Muscle layer of duodenum (tissue), 2 donors: ENCODE data around the gene MLF2.

ENCODE experiments used
- H3K27ac ChIP-seq: one replicate; pipeline ENCODE4 v1.7.0; 2013; ENCODE audit warnings: mild to moderate bottlenecking, low read length
- H3K27me3 ChIP-seq: one replicate; pipeline ENCODE4 v1.7.0; 2013; ENCODE audit warnings: low read depth, mild to moderate bottlenecking, control low read depth, low read length
- H3K36me3 ChIP-seq, 2 donors: one replicate each; pipeline ENCODE4 v1.7.0; 2013; ENCODE audit warnings: low read length in 2 of 2, control low read depth in 1 of 2, mild to moderate bottlenecking in 1 of 2; ENCODE audit not compliant: insufficient read depth in 2 of 2, control insufficient read depth in 1 of 2
- H3K4me1 ChIP-seq, 2 donors: one replicate each; pipeline ENCODE4 v1.7.0; 2013; ENCODE audit warnings: low read length in 2 of 2, mild to moderate bottlenecking in 2 of 2, control low read depth in 1 of 2, moderate library complexity in 1 of 2; ENCODE audit not compliant: insufficient read depth in 2 of 2, control insufficient read depth in 1 of 2
- H3K4me3 ChIP-seq, 2 donors: one replicate each; pipeline ENCODE4 v1.7.0; 2013; ENCODE audit warnings: low read length in 2 of 2, low read depth in 1 of 2, mild to moderate bottlenecking in 1 of 2
- H3K9me3 ChIP-seq, 2 donors: one replicate each; pipeline ENCODE4 v1.7.0; 2013; ENCODE audit warnings: low read length in 2 of 2, control low read depth in 1 of 2, mild to moderate bottlenecking in 1 of 2; ENCODE audit not compliant: control insufficient read depth in 1 of 2
- donor health status: healthy.

Gene MLF2

GRCh38 chr12:6777386-6777785, 24.4 kb upstream of the MLF2 start:
- no peaks in the 10 kb centered on the region for H3K36me3 ChIP-seq
- no peaks in the 10 kb centered on the region for H3K27me3 ChIP-seq
- H3K27ac ChIP-seq: no peak overlapping the region
- no peak overlapping the region for H3K4me3 ChIP-seq
- H3K4me1 ChIP-seq: peaks cover 3 to 23% of the 10 kb centered on the region in 2 donors
- H3K9me3 ChIP-seq: no peaks in the 10 kb centered on the region

GRCh38 chr12:6775185-6776174, 22.5 kb upstream of the MLF2 start:
- Histone ChIP-seq H3K27me3 (no peaks in the 10 kb centered on the region), H3K4me1 (peaks cover 11 to 39% of the 10 kb centered on the region in 2 donors), H3K27ac (peak overlapping the region; percentile 16), H3K9me3 (no peaks in the 10 kb centered on the region), H3K4me3 (no peak overlapping the region), H3K36me3 (peaks cover 4 to 9% of the 10 kb centered on the region in 2 donors)

- H3K27me3 ChIP-seq: no peaks in the 10 kb centered on the region
- H3K36me3 ChIP-seq: peaks cover 4 to 18% of the 10 kb centered on the region in 2 donors
- H3K27ac ChIP-seq: peak overlapping the region; percentile 16
- H3K4me3 ChIP-seq: no peak overlapping the region
- H3K4me1 ChIP-seq: peaks cover 11 to 48% of the 10 kb centered on the region in 2 donors
- H3K9me3 ChIP-seq: no peaks in the 10 kb centered on the region
These were observed 21.6 kb upstream of the MLF2 start for GRCh38 chr12:6774499-6775062.

DNA sequence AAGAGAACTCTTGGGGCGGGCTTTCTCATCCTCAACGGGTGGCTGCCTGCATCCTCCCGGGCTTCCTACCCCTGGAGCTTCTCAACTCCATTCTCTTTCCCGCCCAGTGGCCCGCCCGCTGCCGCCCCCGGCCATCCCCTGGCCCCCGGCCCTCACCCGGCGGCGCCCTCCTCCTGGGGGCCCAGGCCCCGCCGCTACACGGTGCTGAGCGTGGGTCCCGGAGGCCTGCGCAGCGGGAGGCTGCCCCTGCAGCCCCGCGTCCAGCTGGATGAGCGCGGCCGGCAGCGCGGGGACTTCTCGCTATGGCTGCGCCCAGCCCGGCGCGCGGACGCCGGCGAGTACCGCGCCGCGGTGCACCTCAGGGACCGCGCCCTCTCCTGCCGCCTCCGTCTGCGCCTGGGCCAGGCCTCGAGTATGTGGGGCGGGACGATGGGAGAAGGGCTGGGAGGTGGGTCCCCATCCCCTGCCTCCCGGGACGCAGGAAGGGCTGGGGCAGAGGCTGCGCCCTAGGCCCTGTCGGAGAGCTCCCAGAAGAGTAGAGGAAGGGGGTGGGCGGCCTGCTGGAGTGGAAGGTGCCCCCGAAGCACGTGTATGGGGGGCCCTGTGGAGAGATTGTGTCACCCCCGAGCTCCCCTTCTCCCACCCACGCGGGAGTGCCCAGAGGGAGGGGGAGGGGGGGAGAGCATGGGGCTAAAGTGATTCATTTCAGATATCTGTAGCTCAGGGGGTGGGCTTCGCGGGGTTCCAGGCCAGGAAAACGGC, 20.8 kb upstream of the MLF2 start:
- Histone ChIP-seq H3K4me3 (peak overlapping the region in 1 of 2 donors; percentile 55), H3K27me3 (no peaks in the 10 kb centered on the region), H3K4me1 (peaks cover 11 to 49% of the 10 kb centered on the region in 2 donors), H3K27ac (no peak overlapping the region), H3K9me3 (no peaks in the 10 kb centered on the region), H3K36me3 (peaks cover 4 to 19% of the 10 kb centered on the region in 2 donors)

DNA sequence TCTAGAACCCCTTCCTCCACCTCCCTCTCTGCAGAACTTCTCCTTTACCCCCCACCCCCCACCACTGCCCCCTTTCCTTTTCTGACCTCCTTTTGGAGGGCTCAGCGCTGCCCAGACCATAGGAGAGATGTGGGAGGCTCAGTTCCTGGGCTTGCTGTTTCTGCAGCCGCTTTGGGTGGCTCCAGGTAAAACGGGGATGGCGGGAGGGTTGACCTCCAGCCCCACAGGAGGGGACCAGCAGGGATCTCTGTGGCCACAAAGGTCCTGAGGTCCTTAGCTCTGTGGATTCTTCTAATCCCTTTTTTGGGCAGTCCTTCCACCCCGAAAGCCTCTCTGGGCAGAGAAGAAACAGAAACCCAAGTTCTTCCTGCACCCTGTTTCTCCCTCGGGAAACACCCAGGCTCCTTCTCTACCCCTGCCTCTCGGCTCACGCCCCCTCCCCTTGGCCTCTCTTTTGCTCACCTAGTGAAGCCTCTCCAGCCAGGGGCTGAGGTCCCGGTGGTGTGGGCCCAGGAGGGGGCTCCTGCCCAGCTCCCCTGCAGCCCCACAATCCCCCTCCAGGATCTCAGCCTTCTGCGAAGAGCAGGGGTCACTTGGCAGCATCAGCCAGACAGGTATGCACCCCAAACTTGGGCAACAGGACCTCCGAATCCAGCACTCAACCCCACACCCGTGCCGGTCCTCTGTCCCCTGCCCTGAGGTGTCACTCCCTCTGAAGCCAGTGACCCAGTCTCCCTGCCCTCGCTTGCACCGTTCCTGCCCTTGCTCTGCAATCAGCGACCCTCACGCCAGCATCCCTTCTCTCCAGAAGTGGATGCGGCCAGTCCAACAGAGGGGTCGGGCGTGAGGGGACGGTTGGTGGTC, 20.0 kb upstream of the MLF2 start:
- Histone ChIP-seq H3K4me1 (peaks cover 9 to 49% of the 10 kb centered on the region in 2 donors), H3K9me3 (no peaks in the 10 kb centered on the region), H3K27me3 (no peaks in the 10 kb centered on the region), H3K36me3 (peaks cover 4 to 19% of the 10 kb centered on the region in 2 donors), H3K27ac (no peak overlapping the region), H3K4me3 (peak overlapping the region; percentile 26 to 55)

GRCh38 chr12:6772331-6772695, 19.4 kb upstream of the MLF2 start, which contains the start of gene LAG3:
Gene LAG3 (plus strand): TSS chr12:6772520. CDS start chr12:6772853, 333 bp downstream.
- Histone ChIP-seq H3K4me3 (peak within 1 kb of the TSS; percentile 26 to 55), H3K36me3 (peaks cover 4 to 19% of the 10 kb centered on the region in 2 donors), H3K9me3 (no peaks in the 10 kb centered on the region), H3K27ac (no peak within 1 kb of the TSS), H3K4me1 (peaks cover 8 to 43% of the 10 kb centered on the region in 2 donors), H3K27me3 (no peaks in the 10 kb centered on the region)

- Histone ChIP-seq H3K27ac (no peak overlapping the region), H3K4me1 (peaks cover 8 to 42% of the 10 kb centered on the region in 2 donors), H3K36me3 (peaks cover 4 to 19% of the 10 kb centered on the region in 2 donors), H3K9me3 (no peaks in the 10 kb centered on the region), H3K4me3 (no peak overlapping the region), H3K27me3 (no peaks in the 10 kb centered on the region)
These were observed 18.8 kb upstream of the MLF2 start for GRCh38 chr12:6771509-6772330.

- Histone ChIP-seq H3K36me3 (peaks cover 4 to 19% of the 10 kb centered on the region in 2 donors), H3K27ac (no peak overlapping the region), H3K4me1 (peaks cover 8 to 42% of the 10 kb centered on the region in 2 donors), H3K9me3 (no peaks in the 10 kb centered on the region), H3K27me3 (no peaks in the 10 kb centered on the region), H3K4me3 (no peak overlapping the region)
These were observed 18.2 kb upstream of the MLF2 start for GRCh38 chr12:6771091-6771495.

DNA sequence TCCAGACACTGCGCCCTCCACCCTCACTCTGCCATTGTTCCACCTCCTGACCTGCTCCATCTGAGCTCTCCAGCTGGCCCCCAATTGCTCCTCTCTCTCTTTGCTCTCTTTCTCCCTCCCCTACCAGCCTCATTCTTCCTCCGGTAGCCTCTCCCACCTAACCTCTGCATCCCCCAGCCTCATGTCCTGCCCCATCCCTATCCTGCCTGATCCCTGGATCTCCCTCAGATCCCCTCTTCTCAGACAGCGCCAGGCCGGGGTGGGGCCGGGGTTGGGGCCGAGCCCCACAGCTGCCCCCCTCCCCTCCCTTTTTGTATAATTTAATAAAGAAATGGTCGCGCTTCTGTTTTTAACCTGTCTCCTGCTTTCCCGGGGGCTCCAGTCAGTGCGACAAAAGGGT, 17.7 kb upstream of the MLF2 start:
- H3K27ac ChIP-seq: no peak overlapping the region
- no peak overlapping the region for H3K4me3 ChIP-seq
- peaks cover 9 to 45% of the 10 kb centered on the region in 2 donors for H3K4me1 ChIP-seq
- no peaks in the 10 kb centered on the region for H3K27me3 ChIP-seq
- H3K9me3 ChIP-seq: no peaks in the 10 kb centered on the region
- peaks cover 4 to 19% of the 10 kb centered on the region in 2 donors for H3K36me3 ChIP-seq

DNA sequence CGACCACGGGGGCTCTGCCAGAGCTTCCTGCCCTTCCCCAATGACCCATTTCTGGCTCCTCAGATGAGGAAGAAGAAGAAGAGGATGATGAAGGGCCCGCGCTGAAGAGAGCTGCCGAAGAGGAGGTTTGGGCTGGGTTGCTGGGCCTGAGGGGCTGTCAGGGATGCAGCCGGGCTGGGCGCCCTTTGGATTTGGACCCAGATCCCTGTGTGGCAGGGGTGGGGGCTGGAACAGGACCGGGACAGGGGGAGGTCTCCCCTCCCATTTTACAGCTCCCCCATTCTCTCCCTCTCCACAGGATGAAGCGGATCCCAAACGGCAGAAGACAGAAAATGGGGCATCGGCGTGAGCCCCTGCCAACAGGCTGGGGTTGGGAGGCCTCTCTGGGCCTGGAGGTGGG, 17.2 kb upstream of the MLF2 start:
- H3K4me1 ChIP-seq: peaks cover 14 to 50% of the 10 kb centered on the region in 2 donors
- H3K9me3 ChIP-seq: no peaks in the 10 kb centered on the region
- no peak overlapping the region for H3K27ac ChIP-seq
- peaks cover 4 to 19% of the 10 kb centered on the region in 2 donors for H3K36me3 ChIP-seq
- H3K4me3 ChIP-seq: no peak overlapping the region
- H3K27me3 ChIP-seq: no peaks in the 10 kb centered on the region
